OCI-LY7 (cell line): ENCODE measurements around the gene RAD23B. TPM values are rescaled to one million over a fixed set of nuclear protein-coding genes. Genes with fewer than 3 reads are reported as not detected.

Source experiments
- Bru-seq: library from RNA; stranded (reverse); fragments of 400-500 nt; gene quantifications from one replicate; lab custom pipeline; 2021; lab: Mats Ljungman, UMichigan
- BruChase-seq, 2 experiments: library from RNA; stranded (reverse); fragments of 400-500 nt; gene quantifications; one replicate each; lab custom pipeline; 2021; lab: Mats Ljungman, UMichigan
- BruUV-seq: library from RNA; stranded (reverse); fragments of 400-500 nt; replicated peaks from 2 replicates; lab custom pipeline; 2021; lab: Mats Ljungman, UMichigan
- CTCF ChIA-PET: fragments of 300-600 bp; sonication (Branson Sonifier 250); formaldehyde crosslinking; loops from one replicate; lab custom pipeline; 2022; ENCODE audit warnings: antibody characterized with exemption; ENCODE audit not compliant: unreplicated experiment; lab: Charles Lee
- POLR2A ChIA-PET: fragments of 300-600 bp; sonication (Branson Sonifier 250); formaldehyde crosslinking; loops from one replicate; lab custom pipeline; 2022; ENCODE audit warnings: antibody characterized with exemption; lab: Charles Lee
- DNase-seq: peaks from one replicate; pipeline ENCODE4 v3.0.0-alpha.2; 2015; ENCODE audit warnings: low spot score
- H2AFZ ChIP-seq: fragments of 200-600 bp; sonication (generic), shearing (Covaris generic); 2 replicates; pipeline ENCODE4 v1.6.1; 2014; ENCODE audit warnings: mild to moderate bottlenecking, antibody characterized with exemption, low read length, moderate library complexity
- H3K27ac ChIP-seq: fragments of 200-600 bp; sonication (generic); 2 replicates; pipeline ENCODE4 v1.5.1; 2014; ENCODE audit warnings: mixed run types, low read depth, mild to moderate bottlenecking, moderate library complexity, low read length, inconsistent platforms; ENCODE audit not compliant: poor library complexity, severe bottlenecking
- H3K36me3 ChIP-seq: fragments of 200-600 bp; sonication (generic); 2 replicates; pipeline ENCODE4 v1.6.1; 2014; ENCODE audit warnings: mild to moderate bottlenecking, antibody characterized with exemption, low read length, moderate library complexity, mixed read lengths; ENCODE audit not compliant: insufficient read depth
- H3K4me1 ChIP-seq: fragments of 200-600 bp; sonication (generic); 2 replicates; pipeline ENCODE4 v1.5.1; 2014; ENCODE audit warnings: mild to moderate bottlenecking, low read length; ENCODE audit not compliant: insufficient read depth, poor library complexity, severe bottlenecking
- H3K4me2 ChIP-seq: fragments of 200-600 bp; sonication (generic); 2 replicates; pipeline ENCODE4 v1.6.1; 2014; ENCODE audit warnings: mild to moderate bottlenecking, low read length
- H3K4me3 ChIP-seq: fragments of 200-600 bp; sonication (generic); 2 replicates; pipeline ENCODE4 v1.5.1; 2014; ENCODE audit warnings: mild to moderate bottlenecking, low read depth, low read length; ENCODE audit not compliant: poor library complexity, severe bottlenecking
- H3K79me2 ChIP-seq: fragments of 200-600 bp; sonication (generic); 2 replicates; pipeline ENCODE4 v1.6.1; 2016; ENCODE audit warnings: low read depth, mild to moderate bottlenecking, low read length, moderate library complexity, mixed read lengths; ENCODE audit not compliant: insufficient read depth
- H3K9me2 ChIP-seq: fragments of 200-600 bp; sonication (generic); 2 replicates; pipeline ENCODE4 v1.6.1; 2016; ENCODE audit warnings: mild to moderate bottlenecking, low read length, mixed read lengths; ENCODE audit not compliant: insufficient read depth
- H3K9me3 ChIP-seq: fragments of 200-600 bp; sonication (generic); 2 replicates; pipeline ENCODE4 v1.6.1; 2014; ENCODE audit warnings: mild to moderate bottlenecking, mixed run types, low read length, mixed read lengths
- H4K20me1 ChIP-seq: fragments of 200-600 bp; sonication (generic); 2 replicates; pipeline ENCODE4 v1.6.1; 2014; ENCODE audit warnings: mild to moderate bottlenecking, antibody characterized with exemption, low read length, moderate library complexity, mixed read lengths; ENCODE audit not compliant: insufficient read depth
- EZH2phosphoT487 ChIP-seq: fragments of 200-600 bp; sonication (generic); IDR thresholded peaks from 2 replicates; pipeline ENCODE4 v1.6.1; 2018; ENCODE audit warnings: low read depth, borderline replicate concordance, mild to moderate bottlenecking, mixed run types, antibody characterized with exemption, low read length, moderate library complexity, mixed read lengths
- intact Hi-C: fragments of 100-400 bp; cut with micrococcal nuclease; formaldehyde crosslinking; loops from one replicate; pipeline ENCODE4 v1.10.0; 2022; ENCODE audit not compliant: unreplicated experiment
- long read RNA-seq: library from polyadenylated mRNA; stranded (forward); transcript quantifications from one replicate; pipeline ENCODE4 v2.0.0, GENCODE V29; 2022
- total RNA-seq, 2 experiments: library from RNA; depleted of rRNA in 1 of 2; stranded (reverse); fragments of >200 nt in 1 of 2; shearing (Covaris generic) in 1 of 2; gene quantifications; 2 replicates each; pipeline ENCODE4 v1.2.3, GENCODE V29; 2014 to 2022
- TF ChIP-seq, protein P1 (sequence below): fragments of 200-600 bp; sonication (generic); conservative IDR thresholded peaks from 2 replicates; pipeline ENCODE4 v1.5.1; 2014; ENCODE audit warnings: mild to moderate bottlenecking, antibody characterized with exemption, low read length, moderate library complexity, mixed read lengths

RAD23B gene
- total RNA-seq (2014; rRNA removed; shearing (Covaris generic)), result 61.0 and 67.3 TPM in 2 replicates
- total RNA-seq (2022), result 120 and 141 TPM in 2 replicates
- percentile 96 among the genes with signal in this experiment for Bru-seq, nascent RNA
- percentile 97 among the genes with signal in this experiment for BruChase-seq, experiment 1, labeled RNA remaining after a 6-hour chase
- BruChase-seq, experiment 2, labeled RNA remaining after a 2-hour chase, result percentile 95 among the genes with signal in this experiment
- long read RNA-seq, partial matches to known transcripts, result 5 of 22 reads
- long read RNA-seq, other reads (novel, unspliced or antisense), result 17 of 22 reads

DNA sequence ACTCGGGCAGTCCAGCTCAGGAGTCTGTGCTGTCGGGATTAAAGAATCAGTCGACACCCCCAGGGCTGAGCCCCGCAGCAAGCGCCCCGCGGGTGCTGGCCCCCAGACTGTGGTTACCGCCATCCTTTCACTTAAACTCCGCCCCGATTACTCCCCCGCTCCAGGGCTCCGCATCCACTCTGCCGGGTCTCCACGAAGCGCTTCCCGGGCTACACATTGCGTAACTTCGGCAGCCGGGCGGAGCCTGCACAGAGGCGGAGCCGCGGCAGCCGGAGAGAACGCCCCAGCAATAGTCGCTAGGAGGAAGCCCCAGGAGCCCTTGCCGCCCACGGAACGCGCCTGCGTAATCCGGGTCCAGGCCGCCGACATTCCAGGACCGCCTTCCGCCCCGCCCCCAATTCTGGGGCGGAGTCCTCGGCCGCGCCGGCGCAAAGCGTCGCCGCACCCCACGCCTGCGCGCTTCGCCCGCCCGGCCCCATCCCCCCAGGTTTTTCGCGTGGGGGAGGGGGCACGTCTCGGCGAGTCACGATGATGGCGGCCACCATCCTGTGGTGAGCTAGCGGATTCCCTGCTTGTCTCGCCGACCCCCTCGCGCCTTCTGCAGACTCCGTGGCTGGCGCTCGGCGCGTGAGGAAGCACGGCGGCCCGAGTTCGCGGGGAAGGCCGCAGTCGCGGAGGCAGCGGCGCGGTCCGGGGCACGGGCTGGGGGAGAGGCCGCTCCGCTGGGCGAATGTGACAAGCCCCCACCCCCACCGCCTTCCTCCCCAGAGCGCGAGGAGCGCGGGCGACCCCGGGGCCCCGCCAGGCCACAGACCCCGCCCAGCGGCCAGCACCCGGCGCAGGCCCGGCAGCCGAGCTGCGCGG is at the start of gene RAD23B:
RAD23B (plus strand) TSS at position 521 of the 864 bp plus-strand sequence. CDS start 351 bp downstream, outside the sequence.
- peak; percentile 97 for DNase-seq
- no peaks in the 10 kb centered on the region for H3K9me2 ChIP-seq
- H3K27ac ChIP-seq, result peak within 1 kb of the TSS; percentile 85
- H3K4me3 ChIP-seq, result peak within 1 kb of the TSS; percentile 94
- ChIA-PET CTCF (interaction anchor here (0.7 to 1.5 kb wide), 2 partner anchors 21 to 58 kb away, joined by 3 read pairs; no protein-coding TSS in a partner anchor), POLR2A (interaction anchor here (0.6 to 2.9 kb wide), 5 partner anchors 10 to 22 kb away, joined by 3 to 21 read pairs (median 4); no protein-coding TSS in a partner anchor)
- no peaks in the 10 kb centered on the region for H3K9me3 ChIP-seq
- peaks cover 28% of the 10 kb centered on the region for H3K4me1 ChIP-seq
- no peak for TF ChIP-seq EZH2phosphoT487
- TF ChIP-seq, protein P1, sequence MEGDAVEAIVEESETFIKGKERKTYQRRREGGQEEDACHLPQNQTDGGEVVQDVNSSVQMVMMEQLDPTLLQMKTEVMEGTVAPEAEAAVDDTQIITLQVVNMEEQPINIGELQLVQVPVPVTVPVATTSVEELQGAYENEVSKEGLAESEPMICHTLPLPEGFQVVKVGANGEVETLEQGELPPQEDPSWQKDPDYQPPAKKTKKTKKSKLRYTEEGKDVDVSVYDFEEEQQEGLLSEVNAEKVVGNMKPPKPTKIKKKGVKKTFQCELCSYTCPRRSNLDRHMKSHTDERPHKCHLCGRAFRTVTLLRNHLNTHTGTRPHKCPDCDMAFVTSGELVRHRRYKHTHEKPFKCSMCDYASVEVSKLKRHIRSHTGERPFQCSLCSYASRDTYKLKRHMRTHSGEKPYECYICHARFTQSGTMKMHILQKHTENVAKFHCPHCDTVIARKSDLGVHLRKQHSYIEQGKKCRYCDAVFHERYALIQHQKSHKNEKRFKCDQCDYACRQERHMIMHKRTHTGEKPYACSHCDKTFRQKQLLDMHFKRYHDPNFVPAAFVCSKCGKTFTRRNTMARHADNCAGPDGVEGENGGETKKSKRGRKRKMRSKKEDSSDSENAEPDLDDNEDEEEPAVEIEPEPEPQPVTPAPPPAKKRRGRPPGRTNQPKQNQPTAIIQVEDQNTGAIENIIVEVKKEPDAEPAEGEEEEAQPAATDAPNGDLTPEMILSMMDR, result no peak
- H3K79me2 ChIP-seq, result peaks cover 55% of the 10 kb centered on the region
- intact Hi-C loops, result loop anchor here (5.0 to 10.0 kb wide), 2 partner anchors 59 to 528 kb away; no protein-coding TSS in a partner anchor
- H2AFZ ChIP-seq, result peak within 1 kb of the TSS; percentile 89
- peaks cover 26% of the 10 kb centered on the region for H4K20me1 ChIP-seq
- peak within 1 kb of the TSS; percentile 79 for H3K4me2 ChIP-seq
- peaks cover 34% of the 10 kb centered on the region for H3K36me3 ChIP-seq
- no TSS peak for BruUV-seq

DNA sequence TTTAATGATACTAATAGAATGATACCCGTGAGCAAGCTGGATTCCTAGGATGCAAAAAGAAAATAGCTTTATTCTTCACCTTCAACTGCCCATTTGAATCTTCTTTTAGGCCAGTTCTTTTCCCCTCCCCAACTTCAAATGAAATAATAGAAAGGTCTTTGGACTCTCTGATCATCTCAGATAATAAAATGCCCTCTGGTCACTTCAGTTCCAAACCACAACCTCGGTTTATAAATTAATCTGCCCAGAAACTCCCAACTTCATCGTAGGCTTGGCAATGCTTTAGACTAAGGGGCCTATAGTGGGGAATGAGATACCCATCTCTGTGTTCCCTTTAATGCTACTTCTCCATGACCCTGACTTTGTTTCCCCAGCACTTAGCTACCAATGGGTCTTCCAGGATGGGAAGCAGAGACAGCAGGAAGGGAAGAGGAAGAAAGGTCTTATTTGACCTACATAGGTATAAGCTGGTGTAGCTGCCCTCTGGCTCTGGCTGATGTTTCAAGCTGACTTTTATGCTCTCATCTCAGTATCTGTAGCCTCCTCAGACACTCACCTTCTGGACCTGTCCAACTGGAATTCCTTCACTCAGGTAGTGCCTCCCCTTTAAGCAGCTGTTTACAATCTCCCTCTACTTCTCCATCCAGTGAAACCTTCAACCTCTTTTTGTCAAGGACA is 47.2 kb upstream of the RAD23B start:
- H3K9me2 ChIP-seq, result no peaks in the 10 kb centered on the region

More for the DNA sequence above, 47.2 kb upstream of the RAD23B start:
- Histone ChIP-seq H3K9me3 (no peaks in the 10 kb centered on the region), H3K4me3 (no peak overlapping the region), H3K4me1 (no peaks in the 10 kb centered on the region), H2AFZ (no peak overlapping the region), H3K36me3 (no peaks in the 10 kb centered on the region), H3K4me2 (no peak overlapping the region), H4K20me1 (no peaks in the 10 kb centered on the region), H3K27ac (no peak overlapping the region), H3K79me2 (no peaks in the 10 kb centered on the region)
- DNase-seq, result no peak
- POLR2A ChIA-PET, result no interaction called here
- BruUV-seq, result no TSS peak
- CTCF ChIA-PET, result no interaction called here
- intact Hi-C loops, result no loop called here
- TF ChIP-seq EZH2phosphoT487, result no peak
- TF ChIP-seq, protein P1, result no peak
